Hepatic stellate cell (primary cell): ENCODE data around the gene VPS50.
A peak's percentile ranks its signal among the peaks of the same experiment; 100 is the strongest.

Experiments used
- DNase-seq: peaks from one replicate; pipeline ENCODE4 v3.0.0; 2011; ENCODE audit warnings: low spot score

The VPS50 gene, protein sequence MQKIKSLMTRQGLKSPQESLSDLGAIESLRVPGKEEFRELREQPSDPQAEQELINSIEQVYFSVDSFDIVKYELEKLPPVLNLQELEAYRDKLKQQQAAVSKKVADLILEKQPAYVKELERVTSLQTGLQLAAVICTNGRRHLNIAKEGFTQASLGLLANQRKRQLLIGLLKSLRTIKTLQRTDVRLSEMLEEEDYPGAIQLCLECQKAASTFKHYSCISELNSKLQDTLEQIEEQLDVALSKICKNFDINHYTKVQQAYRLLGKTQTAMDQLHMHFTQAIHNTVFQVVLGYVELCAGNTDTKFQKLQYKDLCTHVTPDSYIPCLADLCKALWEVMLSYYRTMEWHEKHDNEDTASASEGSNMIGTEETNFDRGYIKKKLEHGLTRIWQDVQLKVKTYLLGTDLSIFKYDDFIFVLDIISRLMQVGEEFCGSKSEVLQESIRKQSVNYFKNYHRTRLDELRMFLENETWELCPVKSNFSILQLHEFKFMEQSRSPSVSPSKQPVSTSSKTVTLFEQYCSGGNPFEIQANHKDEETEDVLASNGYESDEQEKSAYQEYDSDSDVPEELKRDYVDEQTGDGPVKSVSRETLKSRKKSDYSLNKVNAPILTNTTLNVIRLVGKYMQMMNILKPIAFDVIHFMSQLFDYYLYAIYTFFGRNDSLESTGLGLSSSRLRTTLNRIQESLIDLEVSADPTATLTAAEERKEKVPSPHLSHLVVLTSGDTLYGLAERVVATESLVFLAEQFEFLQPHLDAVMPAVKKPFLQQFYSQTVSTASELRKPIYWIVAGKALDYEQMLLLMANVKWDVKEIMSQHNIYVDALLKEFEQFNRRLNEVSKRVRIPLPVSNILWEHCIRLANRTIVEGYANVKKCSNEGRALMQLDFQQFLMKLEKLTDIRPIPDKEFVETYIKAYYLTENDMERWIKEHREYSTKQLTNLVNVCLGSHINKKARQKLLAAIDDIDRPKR

DNA sequence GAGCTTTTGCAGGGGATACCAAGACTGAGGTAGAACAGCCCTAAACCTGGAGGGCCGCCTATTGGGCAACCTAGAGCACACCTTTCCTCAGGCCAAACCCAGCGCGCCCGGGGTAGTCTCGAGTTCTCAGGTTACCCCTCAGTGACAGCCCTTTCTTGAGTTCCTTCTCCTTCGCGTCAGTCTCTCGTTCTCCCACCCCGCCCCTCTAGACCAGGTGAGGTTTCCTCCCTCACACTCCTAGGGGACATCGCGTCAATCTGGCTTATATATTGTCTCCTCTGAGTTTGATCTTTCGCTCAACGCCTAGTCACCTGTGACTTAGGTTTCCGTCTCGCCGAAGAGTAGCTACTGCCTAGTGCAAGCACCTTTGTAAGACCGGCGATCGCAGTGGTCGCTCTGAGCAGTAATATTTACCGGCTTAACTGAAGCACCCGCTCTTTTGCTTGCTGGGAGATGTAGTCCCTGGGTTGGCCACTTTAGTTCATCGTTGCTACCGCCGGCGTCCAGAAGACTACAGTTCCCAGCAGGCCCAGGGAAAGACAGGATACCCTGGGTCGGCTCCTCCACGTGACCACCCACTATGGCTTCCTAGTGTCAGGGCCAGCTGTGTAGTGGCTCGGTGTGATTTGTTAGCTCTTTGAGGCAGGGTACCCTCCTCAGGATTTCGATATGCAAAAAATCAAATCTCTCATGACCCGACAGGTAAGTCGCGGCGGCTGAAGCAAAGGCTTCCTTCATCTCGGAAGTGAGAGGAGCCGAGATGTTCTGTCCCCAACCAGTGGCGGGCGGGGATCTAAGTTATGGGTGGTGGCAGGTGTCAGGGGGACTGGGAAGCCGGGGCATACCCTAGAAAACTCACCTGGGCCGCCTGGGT lies at the start of gene VPS50:
TSS of gene VPS50 (plus strand) at position 568 of the 874 bp plus-strand sequence. CDS start at position 670, 102 bp downstream.
- DNase-seq = peak; percentile 90

DNA sequence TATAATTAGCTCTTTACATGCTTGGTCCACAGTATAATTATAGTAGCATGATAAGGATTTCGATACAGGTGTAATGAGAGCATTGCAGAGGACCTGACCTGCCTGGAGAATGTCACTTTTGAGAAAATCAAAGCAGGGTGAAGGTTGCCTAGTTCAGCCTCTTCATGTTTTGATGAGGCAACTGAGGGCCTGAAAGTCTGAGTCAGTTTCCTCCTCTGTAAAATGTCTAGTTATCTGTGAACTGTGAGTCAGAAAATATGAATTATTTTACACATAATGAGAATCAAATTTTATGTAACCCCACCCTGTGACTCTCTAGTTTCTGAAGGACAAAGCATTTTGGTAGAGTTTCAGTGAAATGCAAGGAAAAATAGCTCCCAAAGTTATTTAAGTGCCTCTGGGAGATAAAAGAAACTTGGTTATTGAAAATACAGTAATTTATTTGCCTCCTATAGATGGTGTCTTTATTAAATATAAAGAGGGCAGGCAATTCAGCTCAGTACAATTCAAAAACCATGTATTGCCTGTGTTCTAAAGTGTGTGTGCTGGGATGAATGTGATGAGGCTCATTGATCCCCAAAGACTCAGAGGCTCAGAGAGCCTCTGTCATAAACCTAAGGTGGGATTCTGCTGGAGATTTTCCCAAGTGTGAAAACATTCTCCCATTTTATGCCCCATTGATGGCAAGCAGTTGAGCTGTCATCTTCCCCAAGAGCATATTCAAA lies 46.7 kb upstream of the VPS50 start:
- no peak for DNase-seq

DNA sequence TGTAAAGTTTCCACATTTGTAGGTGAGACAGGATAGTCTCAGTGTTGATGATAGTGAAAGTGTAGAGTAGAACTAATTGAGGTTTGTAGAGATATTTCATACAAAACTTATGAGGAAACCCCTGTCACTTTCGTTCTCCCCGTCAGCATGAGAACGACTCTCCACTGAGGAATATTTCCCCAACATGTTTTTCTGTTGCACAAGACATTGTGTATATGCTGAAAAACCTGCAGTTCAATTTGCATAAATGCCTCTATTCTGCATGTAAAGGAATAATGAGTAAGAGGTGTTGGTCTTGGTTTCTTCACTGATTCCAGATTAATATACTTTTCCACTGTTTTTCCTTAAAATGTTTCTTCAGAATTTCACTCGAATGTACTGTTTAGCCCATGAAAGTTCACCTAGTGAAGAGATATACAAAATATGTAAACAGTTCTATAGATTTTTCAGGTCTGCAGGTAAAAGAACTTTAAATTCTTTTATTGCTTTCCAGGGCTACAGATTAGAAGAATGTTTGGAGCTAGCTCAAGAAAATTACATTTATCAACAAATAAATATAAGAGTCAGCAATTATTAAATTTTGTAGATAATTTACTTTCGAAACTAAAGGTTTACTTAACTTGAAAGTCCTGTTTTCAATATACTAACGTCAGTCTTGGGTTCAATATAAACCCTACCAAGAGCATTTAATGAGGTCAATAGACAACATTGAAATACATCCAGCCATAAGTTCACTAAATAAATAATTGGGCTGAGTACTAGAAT lies 43.1 kb upstream of the VPS50 start:
- DNase-seq = no peak

DNA sequence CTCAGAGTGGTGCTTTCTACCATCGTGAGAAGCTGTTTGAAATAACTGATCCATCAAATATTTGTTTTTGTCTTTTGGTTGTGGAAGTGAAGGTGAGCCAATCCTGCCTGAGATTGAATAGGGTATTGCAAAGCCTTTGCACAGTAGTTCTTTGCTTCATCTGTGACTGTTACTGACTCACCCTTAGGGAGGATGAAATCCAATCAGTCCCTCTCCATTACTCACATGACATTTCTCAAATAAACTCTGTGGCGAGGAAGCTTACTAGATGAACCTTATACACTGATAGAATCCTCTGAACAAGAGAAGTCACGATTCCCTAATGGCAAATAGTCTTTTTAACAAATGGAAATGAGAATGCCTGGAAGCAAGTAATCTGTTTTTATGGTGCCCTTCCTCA lies 37.8 kb upstream of the VPS50 start:
- peak; percentile 9 for DNase-seq

DNA sequence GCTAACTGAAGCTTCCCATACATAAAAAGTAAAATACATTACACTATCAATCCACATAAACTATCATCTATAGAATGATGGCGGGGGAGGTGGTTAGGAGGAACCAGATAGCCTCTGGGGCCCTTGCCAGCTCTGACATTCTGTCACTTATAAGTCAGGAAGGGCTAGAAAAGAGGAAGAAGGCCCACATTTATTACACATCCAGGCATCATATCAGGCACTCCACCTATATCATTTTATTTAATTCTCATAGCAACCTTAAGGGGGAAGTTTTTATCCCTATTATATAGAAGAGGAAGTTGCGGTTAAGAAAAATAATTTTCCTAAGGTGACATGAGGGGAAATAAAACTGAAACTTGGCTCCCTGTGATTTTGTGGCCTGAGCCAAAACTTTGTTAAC lies 35.8 kb upstream of the VPS50 start:
- no peak for DNase-seq

DNA sequence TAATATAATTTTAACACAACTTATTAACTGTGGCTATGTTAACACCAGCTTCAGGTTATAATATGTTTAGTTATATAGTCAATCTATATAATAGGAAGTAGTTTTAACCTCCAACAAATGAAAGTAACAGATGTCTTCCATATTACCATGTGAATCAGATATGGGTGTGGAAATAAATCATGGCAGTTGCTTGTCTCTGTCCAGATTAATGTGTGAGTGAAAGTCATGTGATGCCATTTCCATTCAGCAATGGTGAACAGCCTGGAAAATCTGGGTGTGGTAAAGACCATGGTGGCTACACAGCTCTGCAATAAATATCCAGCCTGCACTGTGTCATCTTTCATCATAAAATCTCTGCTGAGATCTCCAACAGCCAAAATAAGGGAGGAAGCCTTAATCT lies 33.7 kb upstream of the VPS50 start:
- DNase-seq = no peak

DNA sequence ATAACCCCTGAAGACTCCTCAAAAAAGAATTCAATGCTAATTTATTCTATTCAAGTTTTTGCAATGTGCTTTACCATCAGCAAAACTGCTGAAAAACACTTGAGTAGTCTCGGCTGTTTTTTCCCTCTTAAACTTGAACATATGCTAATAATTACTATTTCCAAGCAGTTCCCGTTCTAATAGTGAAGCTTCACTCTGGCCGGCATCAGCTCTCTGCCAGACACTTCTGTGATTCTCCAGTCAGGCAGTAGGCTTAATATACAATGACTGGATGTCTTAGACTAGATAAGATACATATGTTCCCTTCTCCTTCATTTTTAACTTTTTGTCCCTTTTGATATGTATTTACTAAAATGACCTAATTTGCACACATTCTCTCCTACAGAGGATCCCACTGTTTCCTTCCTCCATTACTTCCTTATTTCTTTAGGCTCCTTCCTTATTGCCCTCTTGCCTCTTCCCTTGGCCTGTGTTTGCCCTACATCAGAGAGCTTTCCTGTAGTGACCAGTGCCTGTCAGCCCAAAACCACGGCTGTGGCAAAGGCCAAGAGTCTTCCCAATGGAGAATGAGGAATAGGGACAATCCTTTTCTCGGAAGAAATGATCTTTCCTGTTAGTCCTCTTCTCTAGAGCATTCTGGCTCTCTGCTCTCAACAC lies 29.4 kb upstream of the VPS50 start:
- DNase-seq = no peak

DNA sequence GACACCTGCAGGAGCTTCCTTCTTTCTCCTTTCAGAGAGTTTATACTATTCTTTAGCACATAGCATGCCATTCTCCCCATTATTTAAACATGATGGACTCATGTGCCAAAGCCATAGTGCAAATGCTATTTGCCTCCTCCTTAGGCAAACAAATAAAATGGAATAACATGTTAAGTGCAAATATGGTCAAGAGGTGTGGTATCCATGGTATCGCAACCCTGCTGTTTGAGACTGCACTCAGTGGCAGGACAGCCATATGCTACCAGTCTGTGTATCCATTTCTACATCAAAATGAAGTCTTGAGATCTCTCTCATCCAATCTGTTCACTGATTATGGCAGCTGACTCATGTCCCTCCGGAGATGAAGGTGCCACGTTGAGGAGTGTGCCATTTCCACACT lies 28.7 kb upstream of the VPS50 start:
- DNase-seq = no peak

DNA sequence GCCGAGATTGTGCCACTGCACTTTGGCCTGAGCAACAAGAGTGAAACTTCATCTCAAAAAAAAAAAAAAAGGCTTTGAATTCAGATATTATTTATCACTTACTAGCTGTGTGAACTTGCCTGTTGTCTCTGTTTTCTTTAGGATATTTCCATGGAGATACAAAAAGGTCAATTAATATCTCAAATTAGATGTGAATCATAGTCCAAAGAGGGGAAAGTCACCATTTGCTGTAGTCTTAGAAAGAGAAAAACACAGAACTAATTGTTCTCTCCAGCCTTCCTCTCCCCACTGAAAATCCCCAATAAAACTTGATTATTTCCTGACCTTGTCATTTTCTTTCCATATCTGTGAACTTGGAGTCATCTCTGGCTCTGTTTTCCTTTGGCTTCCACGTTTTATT lies 27.1 kb upstream of the VPS50 start:
- no peak for DNase-seq

DNA sequence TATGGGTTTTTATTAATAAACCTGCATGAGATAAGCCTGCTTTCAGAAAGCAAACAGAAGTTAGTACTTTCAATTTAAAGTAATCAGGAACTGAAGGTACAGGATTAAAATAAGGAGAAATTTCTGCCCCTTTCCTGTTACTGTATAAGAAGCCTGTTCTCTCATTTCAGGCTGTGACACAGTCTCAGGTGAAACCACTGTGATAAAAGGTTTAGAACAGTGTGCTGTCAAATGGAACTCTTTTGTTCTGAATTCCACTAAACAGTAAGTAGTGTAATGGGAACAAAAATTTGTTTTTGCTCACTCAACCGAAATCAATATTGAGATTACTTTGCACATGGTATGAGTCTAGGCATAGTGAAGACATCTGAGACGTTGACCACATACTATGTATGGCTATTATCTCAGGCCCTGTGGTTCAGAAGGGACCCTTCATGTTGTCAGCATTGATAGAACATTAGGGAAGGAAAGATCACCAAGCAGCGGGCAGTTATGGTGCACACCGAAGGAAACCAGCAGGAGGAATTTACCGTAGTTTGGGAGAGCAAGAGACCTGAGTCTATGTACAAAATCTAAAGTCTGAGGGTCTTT lies 20.8 kb upstream of the VPS50 start:
- no peak for DNase-seq

DNA sequence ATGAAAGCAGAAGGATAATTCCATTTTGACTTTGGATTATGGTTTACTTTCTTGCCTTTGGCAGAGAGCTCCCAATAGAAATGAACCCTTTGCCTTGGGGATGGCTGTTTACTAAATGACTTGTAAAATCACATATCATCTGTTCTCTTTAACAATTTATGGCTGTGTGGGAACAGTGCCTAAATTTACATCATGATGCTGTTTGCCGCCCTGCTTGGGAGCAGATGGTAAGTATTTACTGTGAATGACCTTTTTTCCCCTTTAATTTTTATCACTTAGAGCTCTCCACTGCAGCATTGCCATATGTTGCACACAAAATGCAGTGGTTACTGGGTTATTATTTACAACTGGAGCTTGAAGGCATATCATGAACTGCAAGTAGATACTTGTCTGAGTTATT lies 19.3 kb upstream of the VPS50 start:
- no peak for DNase-seq

DNA sequence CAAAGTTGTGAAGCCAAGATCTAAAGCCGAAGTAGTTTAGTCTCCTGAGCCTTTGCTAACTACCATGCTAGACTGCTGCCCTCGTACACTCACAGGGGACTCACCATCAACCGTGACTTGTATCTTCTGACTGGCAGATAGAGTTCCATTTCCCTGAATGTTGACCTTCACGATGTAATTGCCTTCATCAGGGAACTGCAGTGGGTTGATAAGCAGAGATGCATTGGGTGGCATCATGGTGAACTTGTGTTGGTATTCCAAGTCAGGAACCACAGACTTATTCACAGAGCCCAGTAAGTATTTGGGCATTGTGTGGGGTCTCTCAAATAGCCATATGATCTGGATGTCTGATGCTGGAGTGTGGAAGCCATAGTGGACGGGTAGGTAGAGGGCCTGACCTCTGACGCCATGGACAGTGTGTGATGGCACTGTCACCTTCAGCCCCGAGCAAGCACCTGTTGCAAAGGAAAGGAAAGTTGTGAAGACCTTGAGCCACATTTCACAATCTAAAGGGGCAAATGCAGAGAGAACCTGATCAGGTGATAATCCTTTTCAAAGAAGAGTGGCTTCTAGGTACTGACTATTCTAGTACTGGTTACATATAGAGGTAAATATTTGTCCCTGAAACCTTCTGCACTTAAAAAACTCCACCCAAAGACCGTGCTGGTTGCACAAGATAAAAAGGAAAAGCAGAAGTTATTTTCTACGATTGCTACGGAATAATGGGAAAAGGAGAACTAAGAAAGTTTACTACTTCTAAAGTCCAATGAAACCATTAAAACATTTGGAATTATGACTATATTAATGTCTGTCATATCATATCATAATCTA lies 13.0 kb upstream of the VPS50 start:
- no peak for DNase-seq

DNA sequence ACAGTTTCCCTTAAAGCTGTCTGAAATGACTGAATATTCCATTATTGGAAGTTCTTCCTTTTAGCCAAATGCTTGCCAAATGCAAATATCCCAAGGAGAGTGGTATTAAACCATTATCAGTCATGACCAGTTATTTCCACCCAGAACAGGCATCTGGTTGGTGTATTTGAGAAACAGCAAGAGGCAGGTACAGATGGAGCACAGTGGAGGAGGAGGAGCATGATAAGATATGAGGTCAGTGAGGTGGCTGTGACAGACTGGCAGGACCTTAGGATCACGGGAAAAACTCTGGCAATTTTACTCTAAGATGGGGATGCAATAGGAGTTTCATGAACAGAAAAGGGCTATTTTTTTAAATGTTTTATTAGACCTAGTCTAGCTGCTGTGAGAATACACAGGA lies 12.3 kb upstream of the VPS50 start:
- no peak for DNase-seq

DNA sequence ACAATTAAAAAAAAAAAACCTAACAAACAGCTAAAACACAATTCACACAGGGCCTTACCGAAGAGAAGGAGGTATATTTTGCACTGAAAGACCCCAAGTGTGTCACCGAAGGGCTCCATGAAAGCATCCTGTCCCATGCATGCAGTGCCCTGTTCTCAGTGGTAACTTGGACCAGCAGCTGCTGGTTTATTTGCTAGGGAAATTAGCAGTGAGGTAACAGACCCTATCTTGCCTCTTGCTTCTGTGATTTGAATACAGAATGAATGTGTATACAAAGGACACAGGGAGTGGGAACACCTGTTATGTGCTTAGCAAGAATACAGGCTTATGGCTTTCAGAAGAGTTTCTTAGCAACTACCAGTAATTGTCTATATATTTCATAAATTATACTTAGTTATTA lies 5.9 kb upstream of the VPS50 start, which contains the start of gene HEPACAM2:
TSS of gene HEPACAM2 (minus strand) at position 160 of the 400 bp plus-strand sequence.
- DNase-seq = no peak

DNA sequence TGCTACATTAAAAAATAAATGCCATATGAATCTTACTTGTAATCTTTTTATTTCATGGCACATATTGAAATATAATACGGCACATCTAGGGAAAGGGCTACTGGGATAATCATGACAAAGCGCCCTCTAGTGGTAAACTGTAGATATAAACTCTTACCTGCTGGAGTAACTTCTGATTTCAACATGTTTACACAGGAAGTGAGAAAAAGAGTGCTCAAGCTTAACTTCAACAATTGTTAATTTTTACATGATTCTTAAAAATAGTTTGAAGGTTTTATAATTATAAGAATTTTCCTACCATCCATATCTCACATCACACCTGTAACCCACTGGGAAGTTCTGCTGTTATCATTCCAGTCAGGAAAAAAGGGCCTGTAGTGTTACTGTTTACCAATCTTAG lies 3.9 kb upstream of the VPS50 start:
- peak; percentile 6 for DNase-seq

DNA sequence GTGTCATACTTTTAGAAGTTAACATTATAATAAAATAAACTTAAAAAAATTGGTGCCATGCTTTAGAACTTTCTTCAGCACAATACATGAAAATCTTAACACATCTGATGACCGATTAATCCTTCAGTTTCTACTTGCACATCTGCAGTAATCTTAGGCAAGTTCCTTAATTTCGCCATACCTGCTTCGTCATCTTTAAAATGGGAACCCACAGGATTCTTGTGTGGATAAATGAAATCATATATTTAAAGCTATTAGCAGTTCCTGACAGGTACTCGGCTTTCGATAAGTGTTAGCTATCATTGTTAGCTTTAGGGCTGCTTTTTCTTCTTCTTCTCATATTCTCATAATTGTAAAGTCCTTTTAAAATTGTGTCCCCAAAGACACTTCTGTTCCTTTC lies 907 bp upstream of the VPS50 start:
- no peak for DNase-seq

DNA sequence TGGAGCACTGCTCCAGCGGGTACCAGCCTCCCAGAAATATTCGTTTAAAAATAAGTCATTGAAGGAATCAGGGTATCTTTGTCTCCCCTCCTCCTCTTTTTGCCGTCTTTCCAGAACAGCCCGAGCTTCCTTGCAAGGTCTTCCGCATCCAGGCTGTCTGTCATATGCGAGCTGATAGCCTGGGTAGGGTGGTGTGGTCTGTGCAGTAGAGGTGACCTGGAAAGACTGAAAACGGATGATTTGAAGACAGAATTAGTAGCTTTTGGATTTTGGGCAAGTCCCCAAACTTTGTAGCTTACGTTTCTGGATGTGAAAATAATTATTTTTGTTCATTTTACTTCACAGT lies 480 bp downstream of the VPS50 start:
- peak; percentile 2 for DNase-seq

DNA sequence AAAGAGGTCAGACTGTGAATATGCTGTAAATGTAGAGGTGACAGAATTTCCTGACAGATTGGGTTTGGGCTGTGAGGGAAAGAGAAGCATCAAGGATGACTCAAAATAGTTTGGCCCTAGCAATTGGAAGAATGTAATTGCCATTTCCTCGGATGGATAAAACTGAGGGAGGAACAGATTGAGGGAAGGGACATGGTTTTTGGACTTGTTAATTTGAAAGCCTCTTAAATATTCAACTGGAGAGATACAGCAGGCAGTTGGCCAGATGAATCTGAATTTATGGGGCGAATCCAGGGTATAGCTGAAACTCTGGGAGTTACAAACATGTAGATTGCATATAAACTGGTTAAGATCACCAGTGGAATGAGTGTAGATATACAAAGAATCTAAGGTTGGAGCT lies 3.4 kb downstream of the VPS50 start:
- DNase-seq = no peak

DNA sequence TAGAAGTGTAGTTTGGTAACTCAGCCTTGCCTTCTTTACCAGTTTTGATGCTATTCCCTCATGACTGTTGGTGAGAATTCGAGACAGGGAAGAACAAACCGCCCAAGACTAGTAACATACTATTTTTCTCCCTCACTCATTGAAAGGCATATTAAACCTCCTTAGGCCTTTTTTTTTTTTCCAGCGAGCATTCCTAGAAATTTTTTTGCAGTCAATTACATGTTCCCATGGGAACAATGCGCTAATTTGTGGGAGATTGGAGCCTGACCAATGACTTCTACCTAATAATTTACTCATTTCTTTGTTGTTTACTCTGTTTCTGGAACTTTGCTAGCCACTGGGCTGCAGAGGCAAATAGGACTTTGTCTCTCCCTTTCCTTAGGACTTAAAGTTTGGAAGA lies 6.0 kb downstream of the VPS50 start:
- no peak for DNase-seq
